Neural progenitor cell (in vitro differentiated cells): ENCODE results near the gene PEX11G. TPM values are rescaled to one million over a fixed set of nuclear protein-coding genes. Genes with fewer than 3 reads are reported as not detected.

Source experiments
- DNase-seq: peaks from one replicate; pipeline ENCODE4 v3.0.0-alpha.2; 2016; ENCODE audit warnings: low spot score
- H2AFZ ChIP-seq: fragments of 200-600 bp; sonication (generic); replicated peaks from 2 replicates; pipeline ENCODE4 v1.6.1; 2016; ENCODE audit warnings: antibody characterized with exemption
- H3F3A ChIP-seq: fragments of 200-600 bp; sonication (generic); 2 replicates; pipeline ENCODE4 v1.6.1; 2016; ENCODE audit warnings: antibody characterized with exemption, low read depth
- H3K27ac ChIP-seq: fragments of 200-600 bp; sonication (generic); 2 replicates; pipeline ENCODE4 v1.5.1; 2016; ENCODE audit warnings: mild to moderate bottlenecking
- H3K27me3 ChIP-seq: fragments of 200-600 bp; sonication (generic); 2 replicates; pipeline ENCODE4 v1.6.1; 2016; ENCODE audit warnings: mild to moderate bottlenecking, moderate library complexity
- H3K36me3 ChIP-seq: fragments of 200-600 bp; sonication (generic); 2 replicates; pipeline ENCODE4 v1.5.1; 2016
- H3K4me1 ChIP-seq: fragments of 200-600 bp; sonication (generic); 2 replicates; pipeline ENCODE4 v1.6.1; 2016; ENCODE audit warnings: mixed run types
- H3K4me2 ChIP-seq: fragments of 200-600 bp; sonication (generic); 2 replicates; pipeline ENCODE4 v1.6.1; 2016
- H3K4me3 ChIP-seq: fragments of 200-600 bp; sonication (generic); 2 replicates; pipeline ENCODE4 v1.5.1; 2016
- H3K79me2 ChIP-seq: fragments of 200-600 bp; sonication (generic); 2 replicates; pipeline ENCODE4 v1.6.1; 2016; ENCODE audit warnings: low read depth
- H3K9ac ChIP-seq: fragments of 200-600 bp; sonication (generic); 2 replicates; pipeline ENCODE4 v1.6.1; 2016
- H3K9me3 ChIP-seq: fragments of 200-600 bp; sonication (generic); 2 replicates; pipeline ENCODE4 v1.5.1; 2016; ENCODE audit warnings: low read depth
- H4K20me1 ChIP-seq: fragments of 200-600 bp; sonication (generic); 2 replicates; pipeline ENCODE4 v1.6.1; 2016; ENCODE audit warnings: low read depth
- H3K27ac Mint-ChIP-seq: 3 replicates; pipeline ENCODE4 v1.8.0; 2021; ENCODE audit warnings: mixed read lengths
- H3K27me3 Mint-ChIP-seq: 2 replicates; pipeline ENCODE4 v1.8.0; 2022; ENCODE audit warnings: low read depth, mild to moderate bottlenecking, inconsistent platforms, moderate library complexity, mixed read lengths; ENCODE audit not compliant: insufficient read depth
- H3K36me3 Mint-ChIP-seq: 3 replicates; pipeline ENCODE4 v1.8.0; 2021; ENCODE audit warnings: mixed read lengths
- H3K4me1 Mint-ChIP-seq: 3 replicates; pipeline ENCODE4 v1.8.0; 2021; ENCODE audit warnings: mixed read lengths
- H3K4me3 Mint-ChIP-seq: 3 replicates; pipeline ENCODE4 v1.8.0; 2021; ENCODE audit warnings: mild to moderate bottlenecking, moderate library complexity, mixed read lengths
- H3K9me3 Mint-ChIP-seq: 3 replicates; pipeline ENCODE4 v1.8.0; 2020; ENCODE audit warnings: mixed read lengths
- EZH2 ChIP-seq: fragments of 200-600 bp; sonication (generic); IDR thresholded peaks from 2 replicates; pipeline ENCODE4 v1.6.1; 2017; ENCODE audit warnings: antibody characterized with exemption, mild to moderate bottlenecking, moderate library complexity
- EZH2phosphoT487 ChIP-seq: fragments of 200-600 bp; sonication (generic); IDR thresholded peaks from 2 replicates; pipeline ENCODE4 v1.6.1; 2017; ENCODE audit warnings: antibody characterized with exemption
- total RNA-seq: library from RNA; depleted of rRNA; stranded (reverse); fragments of >200 nt; gene quantifications from 2 replicates; pipeline ENCODE4 v1.2.3, GENCODE V29; 2015; ENCODE audit warnings: low replicate concordance
- TF ChIP-seq, protein P1 (sequence below): fragments of 200-600 bp; sonication (generic); IDR thresholded peaks from 2 replicates; pipeline ENCODE4 v1.5.1; 2017; ENCODE audit warnings: antibody characterized with exemption, mild to moderate bottlenecking

Gene PEX11G
- total RNA-seq, 1 donor from 2014 or later = 1.0 TPM

DNA sequence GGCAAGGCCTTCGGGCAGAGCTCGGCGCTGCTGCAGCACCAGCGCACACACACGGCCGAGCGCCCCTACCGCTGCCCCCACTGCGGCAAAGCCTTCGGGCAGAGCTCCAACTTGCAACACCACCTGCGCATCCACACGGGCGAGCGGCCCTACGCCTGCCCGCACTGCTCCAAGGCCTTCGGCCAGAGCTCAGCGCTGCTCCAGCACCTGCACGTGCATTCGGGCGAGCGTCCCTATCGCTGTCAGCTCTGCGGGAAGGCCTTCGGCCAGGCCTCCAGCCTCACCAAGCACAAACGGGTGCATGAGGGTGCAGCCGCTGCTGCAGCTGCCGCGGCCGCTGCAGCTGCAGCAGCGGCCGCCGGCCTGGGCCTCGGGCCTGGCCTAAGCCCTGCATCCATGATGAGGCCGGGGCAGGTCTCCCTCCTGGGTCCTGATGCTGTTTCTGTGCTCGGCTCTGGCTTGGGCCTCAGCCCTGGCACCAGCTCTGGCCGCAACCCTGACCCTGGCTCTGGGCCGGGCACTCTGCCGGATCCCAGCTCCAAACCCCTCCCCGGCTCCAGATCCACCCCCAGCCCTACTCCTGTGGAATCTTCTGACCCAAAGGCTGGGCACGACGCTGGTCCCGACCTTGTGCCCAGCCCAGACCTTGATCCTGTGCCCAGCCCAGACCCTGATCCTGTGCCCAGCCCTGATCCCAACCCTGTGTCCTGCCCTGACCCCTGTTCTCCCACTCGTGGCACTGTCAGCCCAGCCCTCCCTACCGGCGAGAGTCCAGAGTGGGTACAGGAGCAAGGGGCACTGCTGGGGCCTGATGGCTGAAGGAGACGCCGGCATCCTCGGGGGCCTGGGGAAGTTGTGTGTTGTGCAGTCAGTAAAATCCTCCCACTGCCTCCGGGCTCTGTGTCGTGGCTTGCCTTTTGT, 31.6 kb upstream of the PEX11G start:
- Histone ChIP-seq H3K9me3 (no peaks in the 10 kb centered on the region), H3K9ac (no peak overlapping the region), H3K4me1 (peaks cover 13% of the 10 kb centered on the region), H4K20me1 (peaks cover 4% of the 10 kb centered on the region), H3K36me3 (no peaks in the 10 kb centered on the region), H3K79me2 (peaks cover 21% of the 10 kb centered on the region), H3K27ac (no peak overlapping the region), H3F3A (peaks cover 11% of the 10 kb centered on the region), H2AFZ (no peak overlapping the region), H3K4me3 (no peak overlapping the region), H3K4me2 (no peak overlapping the region), H3K27me3 (no peaks in the 10 kb centered on the region)
- Mint-ChIP-seq H3K4me1 (peaks cover 26% of the 10 kb centered on the region), H3K4me3 (no peak overlapping the region), H3K9me3 (no peaks in the 10 kb centered on the region), H3K27me3 (peaks cover 9% of the 10 kb centered on the region), H3K27ac (no peak overlapping the region), H3K36me3 (peaks cover 6% of the 10 kb centered on the region)
- TF ChIP-seq EZH2 (no peak), EZH2phosphoT487 (no peak)
- TF ChIP-seq, protein P1, sequence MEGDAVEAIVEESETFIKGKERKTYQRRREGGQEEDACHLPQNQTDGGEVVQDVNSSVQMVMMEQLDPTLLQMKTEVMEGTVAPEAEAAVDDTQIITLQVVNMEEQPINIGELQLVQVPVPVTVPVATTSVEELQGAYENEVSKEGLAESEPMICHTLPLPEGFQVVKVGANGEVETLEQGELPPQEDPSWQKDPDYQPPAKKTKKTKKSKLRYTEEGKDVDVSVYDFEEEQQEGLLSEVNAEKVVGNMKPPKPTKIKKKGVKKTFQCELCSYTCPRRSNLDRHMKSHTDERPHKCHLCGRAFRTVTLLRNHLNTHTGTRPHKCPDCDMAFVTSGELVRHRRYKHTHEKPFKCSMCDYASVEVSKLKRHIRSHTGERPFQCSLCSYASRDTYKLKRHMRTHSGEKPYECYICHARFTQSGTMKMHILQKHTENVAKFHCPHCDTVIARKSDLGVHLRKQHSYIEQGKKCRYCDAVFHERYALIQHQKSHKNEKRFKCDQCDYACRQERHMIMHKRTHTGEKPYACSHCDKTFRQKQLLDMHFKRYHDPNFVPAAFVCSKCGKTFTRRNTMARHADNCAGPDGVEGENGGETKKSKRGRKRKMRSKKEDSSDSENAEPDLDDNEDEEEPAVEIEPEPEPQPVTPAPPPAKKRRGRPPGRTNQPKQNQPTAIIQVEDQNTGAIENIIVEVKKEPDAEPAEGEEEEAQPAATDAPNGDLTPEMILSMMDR = no peak
- no peak for DNase-seq

- no peak for DNase-seq
- Histone ChIP-seq H4K20me1 (peaks cover 4% of the 10 kb centered on the region), H3K4me2 (no peak overlapping the region), H3F3A (peaks cover 11% of the 10 kb centered on the region), H3K27me3 (no peaks in the 10 kb centered on the region), H2AFZ (no peak overlapping the region), H3K27ac (no peak overlapping the region), H3K4me3 (no peak overlapping the region), H3K9me3 (no peaks in the 10 kb centered on the region), H3K9ac (no peak overlapping the region), H3K36me3 (no peaks in the 10 kb centered on the region), H3K79me2 (peaks cover 21% of the 10 kb centered on the region), H3K4me1 (peaks cover 15% of the 10 kb centered on the region)
- peak overlapping the region; percentile 59 for H3K4me3 Mint-ChIP-seq
- peaks cover 6% of the 10 kb centered on the region for H3K36me3 Mint-ChIP-seq
- H3K27me3 Mint-ChIP-seq = peaks cover 9% of the 10 kb centered on the region
- TF ChIP-seq EZH2phosphoT487 (no peak), EZH2 (no peak)
- TF ChIP-seq, protein P1 = no peak
- peaks cover 32% of the 10 kb centered on the region for H3K4me1 Mint-ChIP-seq
- H3K27ac Mint-ChIP-seq = no peak overlapping the region
- no peaks in the 10 kb centered on the region for H3K9me3 Mint-ChIP-seq
Observed at GRCh38 chr19:7519361-7520130, 30.7 kb upstream of the PEX11G start.

DNA sequence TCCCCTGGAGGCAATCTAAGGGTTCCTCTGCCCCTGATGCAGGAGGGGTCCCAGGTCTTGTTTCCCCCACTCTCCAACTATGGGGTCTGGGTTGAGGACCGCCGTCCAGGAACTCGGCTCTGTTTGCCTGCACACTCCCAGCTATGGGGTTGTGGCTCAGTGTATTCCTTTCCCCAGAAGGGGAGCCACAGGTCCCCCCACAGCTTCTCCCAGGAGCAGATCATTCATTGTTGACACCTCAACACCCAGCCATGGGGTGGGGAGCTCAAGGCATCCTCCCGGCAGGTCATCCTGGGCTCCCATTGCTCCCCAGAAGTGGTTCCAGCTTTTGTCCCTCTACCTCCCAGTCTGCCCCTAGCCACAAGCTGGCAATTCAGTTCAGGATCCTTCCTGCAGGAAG, 28.0 kb upstream of the PEX11G start:
- TF ChIP-seq, protein P1 = no peak
- TF ChIP-seq EZH2phosphoT487 = no peak
- TF ChIP-seq EZH2 = no peak
- peak overlapping the region; percentile 92 for H3K4me3 Mint-ChIP-seq
- H3K36me3 Mint-ChIP-seq = peaks cover 6% of the 10 kb centered on the region
- DNase-seq = no peak
- peak overlapping the region; percentile 80 for H3K9ac ChIP-seq
- H3K9me3 Mint-ChIP-seq = no peaks in the 10 kb centered on the region
- H3K4me2 ChIP-seq = peak overlapping the region; percentile 89
- H3K27ac ChIP-seq = no peak overlapping the region
- no peak overlapping the region for H2AFZ ChIP-seq
- H3K4me3 ChIP-seq = peak overlapping the region; percentile 57
- H3K4me1 Mint-ChIP-seq = peaks cover 25% of the 10 kb centered on the region
- peak overlapping the region; percentile 96 for H3K27ac Mint-ChIP-seq
- peaks cover 6% of the 10 kb centered on the region for H3K4me1 ChIP-seq
- peaks cover 22% of the 10 kb centered on the region for H3F3A ChIP-seq
- no peaks in the 10 kb centered on the region for H4K20me1 ChIP-seq
- H3K27me3 Mint-ChIP-seq = peaks cover 13% of the 10 kb centered on the region
- peaks cover 21% of the 10 kb centered on the region for H3K79me2 ChIP-seq
- H3K36me3 ChIP-seq = no peaks in the 10 kb centered on the region
- no peaks in the 10 kb centered on the region for H3K27me3 ChIP-seq
- H3K9me3 ChIP-seq = no peaks in the 10 kb centered on the region
